NB4 (cell line): ENCODE measurements around the gene CEP85.

Experiments used
- DNase-seq: peaks from one replicate; pipeline ENCODE4 v3.0.0; 2010; ENCODE audit warnings: low read depth
- H3K4me3 ChIP-seq: one replicate; pipeline ENCODE4 v1.5.1; 2011; ENCODE audit warnings: mild to moderate bottlenecking, low read depth, low read length, moderate library complexity
- CTCF ChIP-seq: IDR thresholded peaks from one replicate; pipeline ENCODE4 v1.5.1; 2012; ENCODE audit warnings: low read depth, low read length
- MAX ChIP-seq: IDR thresholded peaks from 2 replicates; pipeline ENCODE4 v1.6.1; 2011; ENCODE audit warnings: low read depth, low read length
- MYC ChIP-seq: IDR thresholded peaks from 2 replicates; pipeline ENCODE4 v1.6.1; 2011; ENCODE audit warnings: low read depth, low read length
- POLR2A ChIP-seq: IDR thresholded peaks from 2 replicates; pipeline ENCODE4 v1.6.1; 2011; ENCODE audit warnings: mild to moderate bottlenecking; ENCODE audit not compliant: insufficient read length; ENCODE audit errors: extremely low read depth

The CEP85 gene

GRCh38 chr1:26285366-26286063 lies 51.5 kb downstream of the CEP85 start:
- peak; percentile 48 for DNase-seq
- no peak overlapping the region for H3K4me3 ChIP-seq
- peak; percentile 17 for TF ChIP-seq CTCF
- TF ChIP-seq POLR2A: no peak

- DNase-seq: no peak
- H3K4me3 ChIP-seq: no peak overlapping the region
- no peak for TF ChIP-seq MYC
- no peak for TF ChIP-seq MAX
- TF ChIP-seq CTCF: no peak
- no peak for TF ChIP-seq POLR2A
These were observed 52.0 kb downstream of the CEP85 start for GRCh38 chr1:26286064-26286416.

- peak; percentile 90 for DNase-seq
- peak; percentile 45; the same call in 1 of the 2 replicates for TF ChIP-seq MYC
- TF ChIP-seq CTCF: no peak
- no peak overlapping the region for H3K4me3 ChIP-seq
These were observed 53.2 kb downstream of the CEP85 start for GRCh38 chr1:26287033-26287711.

- no peak overlapping the region for H3K4me3 ChIP-seq
- TF ChIP-seq POLR2A (no peak), MAX (no peak), MYC (no peak), CTCF (no peak)
- no peak for DNase-seq
These were observed 53.8 kb downstream of the CEP85 start for GRCh38 chr1:26287811-26288210.

- TF ChIP-seq MYC: peak; percentile 53; the same call in 1 of the 2 replicates
- TF ChIP-seq CTCF: no peak
- no peak overlapping the region for H3K4me3 ChIP-seq
- peak; percentile 85 for DNase-seq
These were observed 54.4 kb downstream of the CEP85 start for GRCh38 chr1:26288311-26288941.
